GM19395 (cell line): ENCODE results near the gene RADIL.

Experiments used
- ATAC-seq: cut with Tn5 transposase; IDR thresholded peaks from one replicate; pipeline ENCODE4 v1.9.1; 2021; ENCODE audit warnings: mild to moderate bottlenecking, moderate library complexity; ENCODE audit not compliant: unreplicated experiment

Gene RADIL

GRCh38 chr7:4884164-4884563, 648 bp upstream of the RADIL start:
- no peak for ATAC-seq

GRCh38 chr7:4883033-4883371, 514 bp downstream of the RADIL start:
- ATAC-seq: no peak

DNA sequence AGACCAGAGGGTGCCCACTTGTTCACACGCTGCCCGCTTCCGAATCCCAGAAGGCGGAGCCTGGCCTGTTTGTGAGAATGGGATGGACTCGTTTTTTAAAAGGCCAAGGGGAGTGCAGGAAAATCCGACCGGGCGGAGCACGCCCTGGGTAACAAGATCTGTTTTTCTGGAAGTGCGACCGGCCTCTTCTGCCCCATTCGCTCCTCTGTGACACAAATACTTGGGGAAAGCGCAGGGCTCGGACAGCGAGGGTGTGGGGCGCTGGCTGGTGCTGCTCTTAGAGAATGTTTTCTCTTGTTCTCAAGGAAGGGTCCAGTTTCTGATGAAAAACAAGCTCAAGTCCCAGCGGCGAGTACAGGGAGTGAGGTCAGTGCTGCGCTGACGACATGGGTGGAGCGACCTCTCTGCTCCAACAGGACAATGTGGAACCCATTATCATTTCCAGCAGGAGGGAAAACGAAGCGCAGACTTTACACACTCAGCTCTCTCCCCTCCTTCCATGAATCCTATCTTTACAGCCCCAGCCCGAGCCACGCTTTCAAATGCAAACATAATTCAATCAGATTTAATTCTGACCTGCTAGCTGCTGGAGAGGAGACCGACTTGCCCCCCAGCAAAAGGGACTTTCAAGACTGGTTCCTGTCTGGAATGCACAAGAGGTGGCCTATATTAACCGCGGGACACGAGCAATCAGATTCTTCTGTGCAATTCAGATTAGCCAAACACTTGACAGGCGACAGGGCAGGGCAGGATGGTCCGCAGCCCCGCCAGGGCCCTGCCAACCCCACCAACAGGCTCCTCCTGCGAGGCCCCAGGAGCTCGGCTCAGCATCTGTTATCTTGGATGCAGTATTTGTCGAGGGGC, 1.1 kb downstream of the RADIL start:
- ATAC-seq: no peak

DNA sequence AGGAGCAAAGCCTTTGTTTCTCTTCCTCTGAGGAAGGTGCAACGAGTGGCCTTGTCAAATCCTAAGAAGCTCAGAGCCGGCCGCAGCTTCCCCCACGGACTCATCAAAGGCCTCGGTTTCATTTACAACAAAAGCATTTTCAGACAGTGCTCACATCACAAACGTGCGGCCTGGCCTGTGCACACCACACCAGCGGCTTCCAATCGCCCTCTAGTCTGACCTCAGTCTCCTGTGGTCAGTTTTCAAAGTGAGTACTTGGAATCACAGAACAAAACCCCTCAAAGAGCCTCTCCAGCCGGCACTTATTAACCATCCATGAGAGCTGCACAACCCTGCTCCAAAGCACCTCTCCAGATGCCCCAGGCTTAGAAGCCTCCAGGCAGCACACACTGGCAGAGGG, 3.3 kb downstream of the RADIL start:
- ATAC-seq: no peak

DNA sequence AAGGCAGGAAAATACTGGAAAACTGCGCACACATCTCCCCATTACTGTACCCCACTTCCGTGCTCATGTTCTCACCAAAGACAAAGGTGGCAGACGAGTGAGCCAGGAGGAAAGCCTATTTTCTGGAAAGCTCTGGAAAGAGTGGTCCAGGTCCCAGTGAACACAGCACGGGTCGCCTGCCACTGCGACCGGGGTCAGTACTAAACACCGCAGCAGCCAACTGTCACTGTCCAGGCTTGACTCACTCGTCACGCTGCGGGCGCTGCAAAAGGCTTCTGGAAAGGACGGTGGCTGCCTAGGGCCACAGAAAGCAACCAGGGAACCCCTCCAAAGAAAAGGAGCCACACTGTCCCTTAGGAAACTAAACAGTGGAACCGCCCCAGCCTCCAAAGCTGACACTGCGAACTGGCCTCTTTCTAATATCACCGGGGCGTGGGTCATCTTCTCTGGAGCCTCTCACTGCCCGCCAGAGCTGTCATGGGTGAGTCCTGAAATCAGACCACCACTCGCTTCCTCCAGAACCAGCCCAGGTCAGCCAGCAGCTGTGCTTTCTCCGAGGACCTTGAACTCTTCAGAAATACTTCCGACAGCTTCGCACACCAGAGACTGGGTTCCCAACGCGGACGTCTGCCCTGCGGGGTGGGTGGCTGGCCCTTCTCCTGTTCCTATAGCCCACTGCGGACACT, 4.0 kb downstream of the RADIL start:
- ATAC-seq: no peak

GRCh38 chr7:4878336-4879335, 4.9 kb downstream of the RADIL start:
- ATAC-seq: no peak

- ATAC-seq: no peak
Observed at GRCh38 chr7:4876586-4876985, 6.9 kb downstream of the RADIL start.

GRCh38 chr7:4875391-4875790, 8.1 kb downstream of the RADIL start:
- ATAC-seq: no peak

DNA sequence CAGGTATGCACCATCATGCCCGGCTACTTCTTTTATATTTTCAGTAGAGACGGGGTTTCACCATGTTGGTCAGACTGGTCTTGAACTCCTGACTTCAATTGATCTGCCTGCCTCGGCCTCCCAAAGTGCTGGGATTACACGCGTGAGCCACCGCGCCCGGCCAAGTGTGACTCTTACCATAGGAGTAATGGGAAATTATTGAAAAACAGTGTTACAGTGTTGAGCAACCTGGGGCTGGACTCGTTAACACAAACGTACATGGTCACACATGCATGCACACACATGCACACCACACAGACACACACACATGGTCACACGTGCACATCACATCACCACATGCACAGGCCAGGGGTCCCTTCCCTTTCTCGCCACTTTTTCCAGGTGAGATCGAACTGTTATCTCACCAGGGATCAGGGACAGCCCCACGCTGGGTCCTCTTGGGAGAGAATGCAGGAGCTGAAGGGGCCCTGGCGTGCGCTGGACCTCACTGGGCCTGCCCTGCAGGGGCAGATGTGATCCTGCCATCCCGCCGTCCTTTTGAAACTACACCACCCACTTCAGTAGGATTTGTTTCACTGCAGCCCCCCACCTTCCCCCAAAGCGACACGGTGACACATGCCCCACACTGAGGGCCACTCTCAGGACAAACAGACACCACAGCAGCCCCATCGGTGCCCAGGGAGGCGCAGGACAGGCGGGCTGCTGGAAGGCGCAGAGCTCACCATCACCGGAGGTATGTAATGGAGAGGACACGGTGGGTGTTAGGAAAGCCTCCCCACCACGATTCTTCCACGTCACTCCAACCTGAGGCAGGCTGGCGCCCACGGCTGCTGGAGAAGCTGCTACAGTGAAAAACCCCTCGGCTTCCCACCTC, 10.2 kb downstream of the RADIL start:
- no peak for ATAC-seq

DNA sequence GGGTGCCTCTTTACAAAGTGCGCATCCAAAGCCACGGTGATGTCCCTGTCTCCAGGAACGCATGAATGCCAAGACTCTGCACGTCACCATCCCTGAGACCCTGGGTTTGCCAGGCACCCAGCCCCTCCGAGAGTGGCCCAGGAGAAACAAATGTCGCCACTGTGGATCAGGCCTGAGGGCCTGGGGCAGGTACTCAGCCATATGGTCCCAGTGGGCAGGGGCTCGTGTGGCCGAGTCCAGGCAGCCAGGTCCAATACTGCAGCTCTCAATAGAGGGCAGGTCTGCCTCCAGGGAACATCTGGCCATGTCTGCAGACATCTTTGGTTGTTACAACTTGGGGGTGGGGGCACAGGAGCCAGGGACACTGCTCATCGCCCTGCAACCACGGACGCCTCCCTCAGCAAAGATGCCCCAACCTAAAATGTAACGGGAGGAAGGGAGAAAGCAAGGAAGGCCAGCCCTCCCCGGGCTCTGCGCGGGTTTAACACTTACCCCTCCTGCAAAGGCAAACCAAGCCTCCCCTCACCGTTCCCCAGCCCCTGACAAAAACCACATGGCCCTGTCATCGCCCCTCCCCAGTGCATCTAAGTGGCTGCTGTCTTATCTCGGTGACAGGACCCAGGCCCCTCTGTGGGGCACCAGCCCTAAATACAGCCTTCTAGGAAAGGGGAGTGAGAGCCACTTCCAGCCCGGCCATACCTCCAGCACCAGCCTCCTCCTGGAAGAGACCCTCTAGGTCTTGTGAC, 11.4 kb downstream of the RADIL start:
- no peak for ATAC-seq

GRCh38 chr7:4871056-4871680, 12.3 kb downstream of the RADIL start:
- no peak for ATAC-seq

- no peak for ATAC-seq
Observed at GRCh38 chr7:4868493-4868892, 15.0 kb downstream of the RADIL start.

- no peak for ATAC-seq
Observed at GRCh38 chr7:4866528-4867496, 16.7 kb downstream of the RADIL start.

GRCh38 chr7:4862156-4862555, 21.4 kb downstream of the RADIL start:
- no peak for ATAC-seq

GRCh38 chr7:4861673-4862072, 21.8 kb downstream of the RADIL start, which contains the start of gene PAPOLB:
TSS of gene PAPOLB (minus strand) at chr7:4862030. CDS start at chr7:4861810, 220 bp downstream.
- no peak for ATAC-seq

DNA sequence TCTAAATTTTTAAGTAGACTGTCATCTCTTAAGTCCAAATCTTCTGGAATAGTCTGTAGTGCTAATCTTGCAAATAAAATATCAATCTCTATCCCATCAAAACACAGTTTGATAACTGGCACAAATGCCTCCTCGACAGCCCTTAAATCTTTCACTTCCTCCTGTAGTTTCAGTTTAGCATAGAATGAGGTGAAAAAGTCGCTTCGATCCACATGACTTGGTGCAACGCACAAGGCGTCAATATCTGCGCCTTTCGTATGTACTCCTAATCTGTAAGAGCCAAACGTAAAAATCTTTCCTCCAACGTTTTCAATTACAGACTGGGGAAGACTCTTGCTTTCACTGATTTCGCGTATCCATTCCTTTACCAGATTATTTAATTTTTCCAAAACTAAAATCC, 22.3 kb downstream of the RADIL start:
- no peak for ATAC-seq

GRCh38 chr7:4857189-4857588, 26.3 kb downstream of the RADIL start:
- ATAC-seq: no peak
